Measurements from ENCODE around the gene GOT2.
"Not testable (repeated sequence)": the region's sequence is repeated elsewhere in the genome, so short reads cannot be mapped to it uniquely, and the experiment has no call there.

GOT2 gene

DNA sequence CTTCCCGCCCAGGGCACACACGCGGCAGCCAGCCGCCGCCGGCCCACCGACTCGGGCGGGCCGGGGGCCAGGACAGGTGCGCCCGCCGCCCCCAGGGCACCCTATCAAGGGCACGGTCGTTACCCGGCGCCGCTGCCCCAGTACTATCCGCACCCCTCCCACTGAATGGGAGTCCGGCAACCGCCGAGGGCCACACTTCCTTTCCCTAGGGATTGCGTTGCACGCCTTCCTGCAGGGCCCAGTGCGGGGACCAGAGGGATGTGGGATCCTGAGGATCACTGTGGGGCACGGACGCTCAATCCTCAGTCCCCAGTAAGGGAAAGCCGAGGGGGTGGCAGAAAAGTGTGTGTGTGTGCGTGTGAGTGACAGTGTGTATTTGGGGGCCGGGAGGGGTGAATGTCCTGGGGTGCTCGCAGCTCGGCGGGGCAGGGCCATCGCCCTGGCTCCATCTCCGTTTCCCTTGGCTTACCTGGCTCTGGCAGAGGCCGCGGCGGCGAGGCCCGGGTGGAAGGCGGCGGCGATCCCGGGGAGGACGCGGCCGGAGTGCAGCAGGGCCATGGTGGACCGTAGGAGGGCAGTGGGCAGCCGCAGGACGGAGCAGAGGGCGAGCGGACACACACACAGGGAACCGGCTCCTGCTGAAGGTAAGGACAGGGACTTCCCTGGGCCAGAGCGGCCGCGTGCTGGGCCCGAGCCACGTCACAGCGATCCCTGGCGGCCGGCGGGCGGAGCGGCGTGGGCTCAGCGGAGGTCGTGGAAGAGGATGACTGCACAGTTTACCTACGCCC, at the start of gene GOT2:
GOT2 (minus strand) TSS at position 646 of the 788 bp plus-strand sequence; CDS start at position 558, 88 bp downstream.
- DNase-seq = peak; percentile 67

DNA sequence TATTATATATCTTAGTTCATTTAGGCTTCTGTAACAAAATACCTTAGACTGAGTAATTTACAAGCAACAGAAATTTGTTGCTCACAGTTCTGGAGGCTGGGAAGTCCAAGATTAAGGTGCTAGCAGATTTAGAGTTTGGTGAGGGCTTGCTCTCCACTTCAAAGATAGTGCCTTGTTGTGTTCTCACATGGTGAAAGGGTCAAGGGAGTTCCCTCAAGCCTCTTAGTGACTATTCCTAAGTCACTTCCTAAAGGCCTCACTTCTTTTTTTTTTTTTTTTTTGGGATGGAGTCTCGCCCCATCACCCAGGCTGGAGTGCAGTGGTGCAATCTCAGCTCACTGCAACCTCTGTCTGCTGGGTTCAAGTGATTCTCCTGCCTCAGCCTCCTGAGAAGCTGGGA, 45.2 kb upstream of the GOT2 start:
- DNase-seq = not testable (repeated sequence)

DNA sequence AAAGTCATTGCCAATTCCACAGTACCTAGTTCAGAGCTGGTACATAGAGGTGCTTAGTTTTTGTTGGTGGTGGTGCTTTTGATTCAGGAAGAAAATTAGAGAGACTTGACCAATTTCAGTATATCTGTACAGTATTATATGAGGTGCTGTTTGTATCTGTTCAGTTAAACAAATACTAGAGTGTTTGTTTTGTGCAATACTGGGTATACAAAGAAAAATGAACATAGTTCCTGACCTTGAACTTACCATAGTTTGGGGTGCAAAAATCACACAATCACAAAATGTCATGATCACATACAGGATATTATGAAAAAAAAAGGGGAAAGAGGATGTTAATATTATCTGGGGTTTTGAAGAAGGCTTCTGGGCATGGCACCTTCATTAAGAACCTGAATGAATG, 39.8 kb upstream of the GOT2 start:
- no peak for DNase-seq

GRCh38 chr16:58768145-58768544, 34.0 kb upstream of the GOT2 start:
- no peak for DNase-seq

- DNase-seq = no peak
Observed at GRCh38 chr16:58767581-58767980, 33.5 kb upstream of the GOT2 start.

GRCh38 chr16:58756650-58757332, 22.7 kb upstream of the GOT2 start:
- no peak for DNase-seq

DNA sequence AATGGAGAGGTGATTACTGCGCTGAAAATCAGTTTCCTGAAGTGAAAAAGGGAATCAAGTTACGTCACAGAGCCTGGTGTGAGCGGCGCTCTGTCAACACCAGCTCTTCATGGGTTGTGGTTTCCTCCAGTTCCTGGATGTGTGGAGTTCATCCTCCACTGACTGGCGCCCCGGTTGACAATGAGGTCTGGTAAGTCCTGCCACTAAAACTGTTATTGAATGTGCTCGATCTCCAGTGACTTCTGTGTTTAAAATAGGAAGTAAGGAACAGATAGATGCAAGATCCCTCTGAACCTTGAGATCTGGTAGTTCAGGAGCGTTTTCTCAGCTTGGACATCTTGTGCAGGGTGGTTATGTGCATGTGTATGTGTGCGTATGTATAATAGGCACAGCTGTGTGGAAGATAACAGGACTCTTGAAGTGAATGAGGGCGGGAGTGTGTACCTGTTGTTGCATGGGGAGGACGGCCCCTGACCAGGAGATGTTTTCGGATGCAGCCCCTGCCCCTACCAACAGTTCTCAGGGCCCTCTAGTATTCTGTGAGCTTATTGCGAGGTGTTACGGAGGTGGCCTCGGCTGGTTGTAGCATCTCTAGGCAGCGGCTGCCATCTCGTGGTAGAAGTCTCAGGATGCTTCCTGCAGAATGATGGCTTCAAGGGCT, 22.0 kb upstream of the GOT2 start:
- DNase-seq = peak; percentile 69

- no peak for DNase-seq
Observed at GRCh38 chr16:58753711-58754134, 19.6 kb upstream of the GOT2 start.

- DNase-seq = no peak
Observed at GRCh38 chr16:58744497-58744896, 10.4 kb upstream of the GOT2 start.

DNA sequence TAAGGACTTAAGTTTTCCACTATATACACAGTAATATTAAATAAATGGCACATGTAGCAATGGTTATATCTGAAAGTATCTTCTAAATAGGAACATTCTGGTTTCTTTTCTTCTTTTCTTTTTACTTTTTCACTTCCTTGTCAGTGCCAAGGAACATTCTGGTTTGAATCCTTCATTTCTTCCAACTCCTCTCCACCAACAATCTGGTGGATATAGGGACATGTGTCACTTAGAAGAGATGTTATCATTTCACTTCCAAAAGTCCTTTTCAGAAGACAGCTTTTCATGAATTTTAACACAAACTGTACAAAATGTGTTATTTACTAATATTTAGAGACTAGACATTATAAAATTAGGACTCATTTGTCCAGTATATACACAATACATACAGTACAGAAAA, 7.9 kb upstream of the GOT2 start:
- no peak for DNase-seq

- no peak for DNase-seq
Observed at GRCh38 chr16:58741166-58741565, 7.0 kb upstream of the GOT2 start.

GRCh38 chr16:58738672-58739296, 4.7 kb upstream of the GOT2 start:
- DNase-seq = no peak

- DNase-seq = not testable (repeated sequence)
Observed at GRCh38 chr16:58736341-58736740, 2.2 kb upstream of the GOT2 start.

DNA sequence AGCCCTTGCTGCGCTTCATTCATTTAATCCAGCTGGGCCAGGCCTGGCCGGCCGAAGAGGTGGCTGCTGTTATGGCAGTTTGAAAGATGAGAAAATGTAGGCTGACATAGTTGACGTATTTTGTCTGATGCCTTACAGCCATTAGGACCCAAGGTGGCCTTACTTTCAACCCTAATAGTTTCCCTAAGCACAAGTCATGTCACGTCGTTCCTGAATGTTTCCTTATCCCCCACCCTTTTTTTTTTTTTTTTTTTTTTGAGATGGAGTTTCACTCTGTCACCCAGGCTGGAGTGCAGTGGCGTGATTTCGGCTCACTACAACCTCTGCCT, 307 bp upstream of the GOT2 start:
- no peak for DNase-seq

DNA sequence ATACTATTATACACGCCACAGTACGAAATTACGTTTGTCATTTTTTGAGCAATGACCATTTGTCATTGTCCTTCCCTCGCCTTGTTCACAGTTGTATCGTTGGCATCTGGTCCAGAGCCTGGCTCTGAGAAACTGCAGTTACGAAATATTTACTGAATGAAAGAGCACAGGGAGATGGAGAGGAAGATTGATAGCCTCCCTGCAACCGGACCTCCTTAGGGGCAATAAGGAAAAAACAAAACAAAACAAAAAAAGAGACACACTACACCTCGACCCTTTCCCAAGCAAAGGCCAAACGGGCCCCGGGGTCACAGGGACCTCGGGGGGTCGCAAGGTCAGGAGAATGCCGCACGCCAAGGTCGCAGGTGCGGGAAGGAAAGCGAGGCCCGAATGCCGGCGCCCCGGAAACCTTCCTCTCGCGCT, 857 bp downstream of the GOT2 start:
- DNase-seq = no peak

GRCh38 chr16:58732545-58733247, 1.4 kb downstream of the GOT2 start:
- no peak for DNase-seq

GRCh38 chr16:58730724-58731370, 3.3 kb downstream of the GOT2 start:
- no peak for DNase-seq

DNA sequence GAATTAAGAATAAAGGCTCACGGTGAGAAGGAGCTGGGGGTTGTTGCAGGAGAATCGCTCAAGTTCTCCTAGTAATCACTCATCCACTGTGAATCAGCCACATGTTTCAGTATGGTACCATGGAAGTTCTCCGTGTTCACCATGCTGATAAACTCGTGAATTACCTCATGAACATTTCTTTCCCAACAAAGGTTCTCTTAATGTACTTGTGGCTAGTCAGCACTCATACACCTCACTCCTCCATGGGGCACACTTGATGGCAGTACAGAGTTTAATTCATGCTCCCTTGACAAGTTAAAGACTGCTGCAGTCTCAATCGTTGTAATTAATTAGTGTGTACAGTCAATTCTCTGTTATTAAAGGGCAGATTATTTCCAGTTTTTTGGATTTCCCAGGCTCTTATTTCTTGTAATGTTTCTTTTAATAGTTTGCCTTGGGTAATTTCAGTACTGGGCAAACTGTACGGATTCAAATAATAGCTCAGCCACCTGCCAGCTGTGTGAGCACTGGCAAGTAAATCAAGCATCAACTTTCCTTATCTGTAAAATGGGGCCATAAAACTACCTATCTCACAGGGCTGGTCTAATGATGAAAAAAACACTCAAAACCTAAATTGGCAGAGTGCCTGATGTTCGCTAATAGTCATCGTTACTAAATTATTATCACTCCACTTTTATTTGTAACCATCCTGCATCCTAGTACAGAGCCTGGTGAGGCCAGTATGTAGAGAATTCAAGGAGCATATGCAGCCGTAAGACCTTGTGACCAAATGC, 6.1 kb downstream of the GOT2 start:
- DNase-seq = no peak

GRCh38 chr16:58727028-58727781, 6.9 kb downstream of the GOT2 start:
- no peak for DNase-seq

DNA sequence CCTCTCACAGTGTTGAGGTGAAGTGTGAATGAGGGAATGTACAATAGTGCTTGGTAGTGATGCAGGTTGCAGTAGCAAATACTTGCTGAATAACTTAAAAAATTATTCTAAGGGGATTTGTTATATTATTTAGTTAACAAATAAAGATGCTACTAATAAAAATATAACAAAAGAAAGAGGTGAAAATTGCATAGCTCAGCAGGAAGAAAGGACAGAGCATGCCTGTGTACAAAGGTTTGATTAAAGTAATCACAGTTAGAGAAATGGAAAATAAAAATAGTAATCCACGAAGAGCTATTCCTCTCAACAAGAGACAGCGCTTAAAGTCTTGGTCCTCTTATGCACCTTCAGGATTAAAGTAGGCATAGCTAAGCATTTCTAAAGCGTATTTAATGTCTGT, 11.0 kb downstream of the GOT2 start:
- DNase-seq = no peak

DNA sequence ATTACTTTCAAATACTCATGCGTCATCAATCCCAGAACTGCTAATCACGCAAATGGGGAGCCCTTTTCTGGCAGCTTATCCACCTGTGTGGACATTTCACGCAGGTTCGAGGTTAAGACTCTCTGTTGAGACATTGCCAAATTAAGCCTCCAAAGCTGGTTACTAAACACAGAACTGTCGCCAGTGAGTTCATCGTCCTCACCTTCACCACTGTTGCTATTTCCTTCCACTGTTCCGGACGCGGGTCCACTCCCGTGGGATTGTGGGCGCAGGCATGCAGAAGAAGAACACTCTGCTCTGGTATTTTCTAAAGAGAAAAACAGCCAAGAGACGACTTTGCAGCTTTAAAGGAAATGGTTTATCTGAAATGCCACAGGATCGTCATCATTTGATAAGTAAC, 16.1 kb downstream of the GOT2 start:
- no peak for DNase-seq

Measured in activated CD4-positive, alpha-beta T cell treated with anti-CD3 and anti-CD28 coated beads for 1 hour (primary cell).